Measurements from ENCODE around the gene COL24A1.

GRCh38 chr1:85748120-85748519 lies 408.5 kb downstream of the COL24A1 start:
- no peak for TF ChIP-seq CTCF (IDR thresholded peaks at IDR 0.05)
- TF ChIP-seq REST (IDR thresholded peaks at IDR 0.05; ENCODE audit: insufficient read depth in 1 of 2, low read depth in 2 of 2, low read length in 1 of 2) = no peak
- TF ChIP-seq POLR2AphosphoS5 (IDR thresholded peaks at IDR 0.05; ENCODE audit: low read depth, low read length) = no peak
- TF ChIP-seq TCF7L2 (IDR thresholded peaks at IDR 0.05; ENCODE audit: low read depth, low read length) = no peak
- no peak for TF ChIP-seq SIN3A (IDR thresholded peaks at IDR 0.05; ENCODE audit: borderline replicate concordance, insufficient read depth, low read depth, low read length)

All from Panc1 (cell line).